Measurements from ENCODE around the gene POLR2H. TPM values are rescaled to one million over a fixed set of nuclear protein-coding genes. Genes with fewer than 3 reads are reported as not detected.

The POLR2H gene
- total RNA-seq, 1 experiment from 2014 or later = 133 TPM

DNA sequence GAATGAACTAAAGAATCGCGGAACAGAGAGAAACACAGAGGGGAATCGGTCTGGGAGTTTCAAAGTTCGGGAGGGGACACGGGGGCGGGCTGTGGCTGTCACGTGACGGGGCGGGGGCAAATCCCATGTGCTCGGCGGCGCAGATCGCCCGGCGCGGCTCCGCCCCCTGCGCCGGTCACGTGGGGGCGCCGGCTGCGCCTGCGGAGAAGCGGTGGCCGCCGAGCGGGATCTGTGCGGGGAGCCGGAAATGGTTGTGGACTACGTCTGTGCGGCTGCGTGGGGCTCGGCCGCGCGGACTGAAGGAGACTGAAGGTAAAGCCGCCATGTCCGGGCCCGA, 47.2 kb upstream of the POLR2H start, which contains the start of gene EIF4G1 (continued):
- TF ChIP-seq, protein P1, sequence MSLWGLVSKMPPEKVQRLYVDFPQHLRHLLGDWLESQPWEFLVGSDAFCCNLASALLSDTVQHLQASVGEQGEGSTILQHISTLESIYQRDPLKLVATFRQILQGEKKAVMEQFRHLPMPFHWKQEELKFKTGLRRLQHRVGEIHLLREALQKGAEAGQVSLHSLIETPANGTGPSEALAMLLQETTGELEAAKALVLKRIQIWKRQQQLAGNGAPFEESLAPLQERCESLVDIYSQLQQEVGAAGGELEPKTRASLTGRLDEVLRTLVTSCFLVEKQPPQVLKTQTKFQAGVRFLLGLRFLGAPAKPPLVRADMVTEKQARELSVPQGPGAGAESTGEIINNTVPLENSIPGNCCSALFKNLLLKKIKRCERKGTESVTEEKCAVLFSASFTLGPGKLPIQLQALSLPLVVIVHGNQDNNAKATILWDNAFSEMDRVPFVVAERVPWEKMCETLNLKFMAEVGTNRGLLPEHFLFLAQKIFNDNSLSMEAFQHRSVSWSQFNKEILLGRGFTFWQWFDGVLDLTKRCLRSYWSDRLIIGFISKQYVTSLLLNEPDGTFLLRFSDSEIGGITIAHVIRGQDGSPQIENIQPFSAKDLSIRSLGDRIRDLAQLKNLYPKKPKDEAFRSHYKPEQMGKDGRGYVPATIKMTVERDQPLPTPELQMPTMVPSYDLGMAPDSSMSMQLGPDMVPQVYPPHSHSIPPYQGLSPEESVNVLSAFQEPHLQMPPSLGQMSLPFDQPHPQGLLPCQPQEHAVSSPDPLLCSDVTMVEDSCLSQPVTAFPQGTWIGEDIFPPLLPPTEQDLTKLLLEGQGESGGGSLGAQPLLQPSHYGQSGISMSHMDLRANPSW (CRISPR knock-in tag; conservative IDR thresholded peaks at IDR 0.05; ENCODE audit: low read depth) = no peak
- TF ChIP-seq, protein P2, sequence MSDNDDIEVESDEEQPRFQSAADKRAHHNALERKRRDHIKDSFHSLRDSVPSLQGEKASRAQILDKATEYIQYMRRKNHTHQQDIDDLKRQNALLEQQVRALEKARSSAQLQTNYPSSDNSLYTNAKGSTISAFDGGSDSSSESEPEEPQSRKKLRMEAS (CRISPR knock-in tag; IDR thresholded peaks at IDR 0.05) = peak; percentile 69; the same call in 1 of the 2 replicates
- TF ChIP-seq, protein P3, sequence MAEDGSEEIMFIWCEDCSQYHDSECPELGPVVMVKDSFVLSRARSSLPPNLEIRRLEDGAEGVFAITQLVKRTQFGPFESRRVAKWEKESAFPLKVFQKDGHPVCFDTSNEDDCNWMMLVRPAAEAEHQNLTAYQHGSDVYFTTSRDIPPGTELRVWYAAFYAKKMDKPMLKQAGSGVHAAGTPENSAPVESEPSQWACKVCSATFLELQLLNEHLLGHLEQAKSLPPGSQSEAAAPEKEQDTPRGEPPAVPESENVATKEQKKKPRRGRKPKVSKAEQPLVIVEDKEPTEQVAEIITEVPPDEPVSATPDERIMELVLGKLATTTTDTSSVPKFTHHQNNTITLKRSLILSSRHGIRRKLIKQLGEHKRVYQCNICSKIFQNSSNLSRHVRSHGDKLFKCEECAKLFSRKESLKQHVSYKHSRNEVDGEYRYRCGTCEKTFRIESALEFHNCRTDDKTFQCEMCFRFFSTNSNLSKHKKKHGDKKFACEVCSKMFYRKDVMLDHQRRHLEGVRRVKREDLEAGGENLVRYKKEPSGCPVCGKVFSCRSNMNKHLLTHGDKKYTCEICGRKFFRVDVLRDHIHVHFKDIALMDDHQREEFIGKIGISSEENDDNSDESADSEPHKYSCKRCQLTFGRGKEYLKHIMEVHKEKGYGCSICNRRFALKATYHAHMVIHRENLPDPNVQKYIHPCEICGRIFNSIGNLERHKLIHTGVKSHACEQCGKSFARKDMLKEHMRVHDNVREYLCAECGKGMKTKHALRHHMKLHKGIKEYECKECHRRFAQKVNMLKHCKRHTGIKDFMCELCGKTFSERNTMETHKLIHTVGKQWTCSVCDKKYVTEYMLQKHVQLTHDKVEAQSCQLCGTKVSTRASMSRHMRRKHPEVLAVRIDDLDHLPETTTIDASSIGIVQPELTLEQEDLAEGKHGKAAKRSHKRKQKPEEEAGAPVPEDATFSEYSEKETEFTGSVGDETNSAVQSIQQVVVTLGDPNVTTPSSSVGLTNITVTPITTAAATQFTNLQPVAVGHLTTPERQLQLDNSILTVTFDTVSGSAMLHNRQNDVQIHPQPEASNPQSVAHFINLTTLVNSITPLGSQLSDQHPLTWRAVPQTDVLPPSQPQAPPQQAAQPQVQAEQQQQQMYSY (CRISPR knock-in tag; IDR thresholded peaks at IDR 0.05) = no peak
- no peak for TF ChIP-seq ELF4 (CRISPR knock-in tag; IDR thresholded peaks at IDR 0.05; ENCODE audit: low read depth)
- no peak for TF ChIP-seq SMAD4 (CRISPR knock-in tag; IDR thresholded peaks at IDR 0.05)
- no peak for TF ChIP-seq HMGA2 (CRISPR knock-in tag; IDR thresholded peaks at IDR 0.05)
- TF ChIP-seq, protein P4, sequence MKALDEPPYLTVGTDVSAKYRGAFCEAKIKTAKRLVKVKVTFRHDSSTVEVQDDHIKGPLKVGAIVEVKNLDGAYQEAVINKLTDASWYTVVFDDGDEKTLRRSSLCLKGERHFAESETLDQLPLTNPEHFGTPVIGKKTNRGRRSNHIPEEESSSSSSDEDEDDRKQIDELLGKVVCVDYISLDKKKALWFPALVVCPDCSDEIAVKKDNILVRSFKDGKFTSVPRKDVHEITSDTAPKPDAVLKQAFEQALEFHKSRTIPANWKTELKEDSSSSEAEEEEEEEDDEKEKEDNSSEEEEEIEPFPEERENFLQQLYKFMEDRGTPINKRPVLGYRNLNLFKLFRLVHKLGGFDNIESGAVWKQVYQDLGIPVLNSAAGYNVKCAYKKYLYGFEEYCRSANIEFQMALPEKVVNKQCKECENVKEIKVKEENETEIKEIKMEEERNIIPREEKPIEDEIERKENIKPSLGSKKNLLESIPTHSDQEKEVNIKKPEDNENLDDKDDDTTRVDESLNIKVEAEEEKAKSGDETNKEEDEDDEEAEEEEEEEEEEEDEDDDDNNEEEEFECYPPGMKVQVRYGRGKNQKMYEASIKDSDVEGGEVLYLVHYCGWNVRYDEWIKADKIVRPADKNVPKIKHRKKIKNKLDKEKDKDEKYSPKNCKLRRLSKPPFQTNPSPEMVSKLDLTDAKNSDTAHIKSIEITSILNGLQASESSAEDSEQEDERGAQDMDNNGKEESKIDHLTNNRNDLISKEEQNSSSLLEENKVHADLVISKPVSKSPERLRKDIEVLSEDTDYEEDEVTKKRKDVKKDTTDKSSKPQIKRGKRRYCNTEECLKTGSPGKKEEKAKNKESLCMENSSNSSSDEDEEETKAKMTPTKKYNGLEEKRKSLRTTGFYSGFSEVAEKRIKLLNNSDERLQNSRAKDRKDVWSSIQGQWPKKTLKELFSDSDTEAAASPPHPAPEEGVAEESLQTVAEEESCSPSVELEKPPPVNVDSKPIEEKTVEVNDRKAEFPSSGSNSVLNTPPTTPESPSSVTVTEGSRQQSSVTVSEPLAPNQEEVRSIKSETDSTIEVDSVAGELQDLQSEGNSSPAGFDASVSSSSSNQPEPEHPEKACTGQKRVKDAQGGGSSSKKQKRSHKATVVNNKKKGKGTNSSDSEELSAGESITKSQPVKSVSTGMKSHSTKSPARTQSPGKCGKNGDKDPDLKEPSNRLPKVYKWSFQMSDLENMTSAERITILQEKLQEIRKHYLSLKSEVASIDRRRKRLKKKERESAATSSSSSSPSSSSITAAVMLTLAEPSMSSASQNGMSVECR (CRISPR knock-in tag; IDR thresholded peaks at IDR 0.05; ENCODE audit: borderline replicate concordance) = no peak
- TF ChIP-seq, protein P5, sequence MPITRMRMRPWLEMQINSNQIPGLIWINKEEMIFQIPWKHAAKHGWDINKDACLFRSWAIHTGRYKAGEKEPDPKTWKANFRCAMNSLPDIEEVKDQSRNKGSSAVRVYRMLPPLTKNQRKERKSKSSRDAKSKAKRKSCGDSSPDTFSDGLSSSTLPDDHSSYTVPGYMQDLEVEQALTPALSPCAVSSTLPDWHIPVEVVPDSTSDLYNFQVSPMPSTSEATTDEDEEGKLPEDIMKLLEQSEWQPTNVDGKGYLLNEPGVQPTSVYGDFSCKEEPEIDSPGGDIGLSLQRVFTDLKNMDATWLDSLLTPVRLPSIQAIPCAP (CRISPR knock-in tag; IDR thresholded peaks at IDR 0.05) = no peak
- no peak for TF ChIP-seq SOX15 (CRISPR knock-in tag; IDR thresholded peaks at IDR 0.05)
- TF ChIP-seq, protein P6, sequence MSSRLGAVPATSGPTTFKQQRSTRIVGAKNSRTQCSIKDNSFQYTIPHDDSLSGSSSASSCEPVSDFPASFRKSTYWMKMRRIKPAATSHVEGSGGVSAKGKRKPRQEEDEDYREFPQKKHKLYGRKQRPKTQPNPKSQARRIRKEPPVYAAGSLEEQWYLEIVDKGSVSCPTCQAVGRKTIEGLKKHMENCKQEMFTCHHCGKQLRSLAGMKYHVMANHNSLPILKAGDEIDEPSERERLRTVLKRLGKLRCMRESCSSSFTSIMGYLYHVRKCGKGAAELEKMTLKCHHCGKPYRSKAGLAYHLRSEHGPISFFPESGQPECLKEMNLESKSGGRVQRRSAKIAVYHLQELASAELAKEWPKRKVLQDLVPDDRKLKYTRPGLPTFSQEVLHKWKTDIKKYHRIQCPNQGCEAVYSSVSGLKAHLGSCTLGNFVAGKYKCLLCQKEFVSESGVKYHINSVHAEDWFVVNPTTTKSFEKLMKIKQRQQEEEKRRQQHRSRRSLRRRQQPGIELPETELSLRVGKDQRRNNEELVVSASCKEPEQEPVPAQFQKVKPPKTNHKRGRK (CRISPR knock-in tag; IDR thresholded peaks at IDR 0.05; ENCODE audit: borderline replicate concordance) = no peak
- no peak for TF ChIP-seq CBFB (CRISPR knock-in tag; IDR thresholded peaks at IDR 0.05; ENCODE audit: low read depth)
- TF ChIP-seq CREB1 (CRISPR knock-in tag; IDR thresholded peaks at IDR 0.05) = no peak
- no peak for TF ChIP-seq ZNF671 (CRISPR knock-in tag; IDR thresholded peaks at IDR 0.05)
- TF ChIP-seq NR2C2 (CRISPR knock-in tag; IDR thresholded peaks at IDR 0.05) = no peak
- no peak for TF ChIP-seq NR1H2 (CRISPR knock-in tag; IDR thresholded peaks at IDR 0.05)
- TF ChIP-seq MYBL2 (CRISPR knock-in tag; IDR thresholded peaks at IDR 0.05) = no peak
- TF ChIP-seq JUN (CRISPR knock-in tag; IDR thresholded peaks at IDR 0.05) = no peak
- no peak for TF ChIP-seq ZNF423 (CRISPR knock-in tag; IDR thresholded peaks at IDR 0.05)
- TF ChIP-seq, protein P7, sequence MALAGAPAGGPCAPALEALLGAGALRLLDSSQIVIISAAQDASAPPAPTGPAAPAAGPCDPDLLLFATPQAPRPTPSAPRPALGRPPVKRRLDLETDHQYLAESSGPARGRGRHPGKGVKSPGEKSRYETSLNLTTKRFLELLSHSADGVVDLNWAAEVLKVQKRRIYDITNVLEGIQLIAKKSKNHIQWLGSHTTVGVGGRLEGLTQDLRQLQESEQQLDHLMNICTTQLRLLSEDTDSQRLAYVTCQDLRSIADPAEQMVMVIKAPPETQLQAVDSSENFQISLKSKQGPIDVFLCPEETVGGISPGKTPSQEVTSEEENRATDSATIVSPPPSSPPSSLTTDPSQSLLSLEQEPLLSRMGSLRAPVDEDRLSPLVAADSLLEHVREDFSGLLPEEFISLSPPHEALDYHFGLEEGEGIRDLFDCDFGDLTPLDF (CRISPR knock-in tag; IDR thresholded peaks at IDR 0.05) = no peak
- TF ChIP-seq, protein P8, sequence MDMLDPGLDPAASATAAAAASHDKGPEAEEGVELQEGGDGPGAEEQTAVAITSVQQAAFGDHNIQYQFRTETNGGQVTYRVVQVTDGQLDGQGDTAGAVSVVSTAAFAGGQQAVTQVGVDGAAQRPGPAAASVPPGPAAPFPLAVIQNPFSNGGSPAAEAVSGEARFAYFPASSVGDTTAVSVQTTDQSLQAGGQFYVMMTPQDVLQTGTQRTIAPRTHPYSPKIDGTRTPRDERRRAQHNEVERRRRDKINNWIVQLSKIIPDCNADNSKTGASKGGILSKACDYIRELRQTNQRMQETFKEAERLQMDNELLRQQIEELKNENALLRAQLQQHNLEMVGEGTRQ (CRISPR knock-in tag; IDR thresholded peaks at IDR 0.05) = peak; percentile 98
- TF ChIP-seq RELA (CRISPR knock-in tag; IDR thresholded peaks at IDR 0.05; ENCODE audit: borderline replicate concordance) = no peak
- TF ChIP-seq, protein P9, sequence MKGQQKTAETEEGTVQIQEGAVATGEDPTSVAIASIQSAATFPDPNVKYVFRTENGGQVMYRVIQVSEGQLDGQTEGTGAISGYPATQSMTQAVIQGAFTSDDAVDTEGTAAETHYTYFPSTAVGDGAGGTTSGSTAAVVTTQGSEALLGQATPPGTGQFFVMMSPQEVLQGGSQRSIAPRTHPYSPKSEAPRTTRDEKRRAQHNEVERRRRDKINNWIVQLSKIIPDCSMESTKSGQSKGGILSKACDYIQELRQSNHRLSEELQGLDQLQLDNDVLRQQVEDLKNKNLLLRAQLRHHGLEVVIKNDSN (CRISPR knock-in tag; IDR thresholded peaks at IDR 0.05) = peak; percentile 97
- TF ChIP-seq TEAD4 (CRISPR knock-in tag; IDR thresholded peaks at IDR 0.05) = no peak
- peak; percentile 85 for TF ChIP-seq SP1 (CRISPR knock-in tag; conservative IDR thresholded peaks at IDR 0.05)

All from WTC11 (cell line).